Cardiac muscle cell (in vitro differentiated cells and primary cell): ENCODE measurements around the gene MDC1. TPM values are rescaled to one million over a fixed set of nuclear protein-coding genes. Genes with fewer than 3 reads are reported as not detected.

ENCODE experiments used
- DNase-seq, 2 donors: peaks; one replicate each; pipeline versions ENCODE4 v3.0.0 to v3.0.0-alpha.2; 2010 to 2017; ENCODE audit warnings: low read depth in 1 of 2, low spot score in 1 of 2
- H3K27ac ChIP-seq: fragments of 200-600 bp; sonication (generic); 2 replicates; pipeline ENCODE4 v1.5.1; 2016
- H3K27me3 ChIP-seq: fragments of 200-600 bp; sonication (generic); 2 replicates; pipeline ENCODE4 v1.6.0; 2016; ENCODE audit warnings: control low read depth
- H3K36me3 ChIP-seq: fragments of 200-600 bp; sonication (generic); 2 replicates; pipeline ENCODE4 v1.5.1; 2016; ENCODE audit warnings: control low read depth
- H3K4me1 ChIP-seq: fragments of 200-600 bp; sonication (generic); 2 replicates; pipeline ENCODE4 v1.8.1; 2017; ENCODE audit warnings: low read depth, mild to moderate bottlenecking, mixed run types
- H3K4me3 ChIP-seq: fragments of 200-600 bp; sonication (generic); 2 replicates; pipeline ENCODE4 v1.5.1; 2016; ENCODE audit warnings: mild to moderate bottlenecking
- H3K9me3 ChIP-seq: fragments of 200-600 bp; sonication (generic); 2 replicates; pipeline ENCODE4 v1.5.1; 2017; ENCODE audit warnings: low read depth, mild to moderate bottlenecking, control low read depth
- CTCF ChIP-seq: IDR thresholded peaks from 2 replicates; pipeline ENCODE4 v1.5.1; 2012; ENCODE audit warnings: low read depth, mild to moderate bottlenecking, low read length
- polyA plus RNA-seq: library from polyadenylated mRNA; unstranded; fragments of >200 nt; fragmentation: Nextera tagmentation; extraction: Ambion mirVana; gene quantifications from 2 replicates; pipeline ENCODE4 v1.2.1, GENCODE V29; 2016
- total RNA-seq: library from RNA; depleted of rRNA; stranded (reverse); fragments of >200 nt; gene quantifications from 2 replicates; pipeline ENCODE4 v1.2.3, GENCODE V29; 2016

MDC1 gene
- total and polyA plus RNA-seq, 2 experiments from 2014 or later: 21.9 to 30.0 TPM

GRCh38 chr6:30700340-30700739 is 16.7 kb downstream of the MDC1 start:
- no peak overlapping the region for H3K27ac ChIP-seq
- no peak overlapping the region for H3K4me3 ChIP-seq
- H3K27me3 ChIP-seq: no peaks in the 10 kb centered on the region
- peaks cover 15% of the 10 kb centered on the region for H3K36me3 ChIP-seq
- DNase-seq: no peak
- H3K9me3 ChIP-seq: no peaks in the 10 kb centered on the region
- no peak for TF ChIP-seq CTCF
- no peaks in the 10 kb centered on the region for H3K4me1 ChIP-seq

GRCh38 chr6:30696432-30696831 is 20.6 kb downstream of the MDC1 start:
- Histone ChIP-seq H3K27me3 (no peaks in the 10 kb centered on the region), H3K36me3 (peaks cover 6% of the 10 kb centered on the region), H3K4me1 (peaks cover 2% of the 10 kb centered on the region), H3K27ac (no peak overlapping the region), H3K9me3 (no peaks in the 10 kb centered on the region), H3K4me3 (no peak overlapping the region)
- no peak for TF ChIP-seq CTCF
- no peak for DNase-seq

GRCh38 chr6:30691208-30691847 is 25.8 kb downstream of the MDC1 start:
- Histone ChIP-seq H3K27ac (peak overlapping the region; percentile 63), H3K4me3 (peak overlapping the region; percentile 62), H3K36me3 (no peaks in the 10 kb centered on the region), H3K27me3 (no peaks in the 10 kb centered on the region), H3K9me3 (no peaks in the 10 kb centered on the region), H3K4me1 (peaks cover 20% of the 10 kb centered on the region)
- DNase-seq: no peak
- TF ChIP-seq CTCF: no peak

GRCh38 chr6:30690403-30691207 is 26.5 kb downstream of the MDC1 start, which contains the start of gene NRM:
NRM (minus strand) TSS chr6:30690984; CDS start chr6:30690974, 10 bp downstream.
- TF ChIP-seq CTCF: no peak
- Histone ChIP-seq H3K27me3 (no peaks in the 10 kb centered on the region), H3K36me3 (no peaks in the 10 kb centered on the region), H3K27ac (peak within 1 kb of the TSS; percentile 72), H3K4me1 (peaks cover 26% of the 10 kb centered on the region), H3K9me3 (no peaks in the 10 kb centered on the region), H3K4me3 (peak within 1 kb of the TSS; percentile 62)
- peak; percentile 91 for DNase-seq

- Histone ChIP-seq H3K9me3 (no peaks in the 10 kb centered on the region), H3K36me3 (no peaks in the 10 kb centered on the region), H3K27me3 (no peaks in the 10 kb centered on the region), H3K4me3 (peak overlapping the region; percentile 62), H3K27ac (peak overlapping the region; percentile 72), H3K4me1 (peaks cover 31% of the 10 kb centered on the region)
- no peak for TF ChIP-seq CTCF
- DNase-seq: no peak
These were observed 27.1 kb downstream of the MDC1 start for GRCh38 chr6:30689985-30690384.
